NCI-H2107 treated with DMSO at 0.1 percent for 48 hours (cell line): ENCODE measurements around the gene BCAS3.

Source experiments
- DNase-seq: peaks from one replicate; lab custom pipeline; 2025; ENCODE audit not compliant: unreplicated experiment; lab: John Stamatoyannopoulos, UW

The BCAS3 gene

GRCh38 chr17:61214753-61215152, 537.1 kb downstream of the BCAS3 start:
- DNase-seq: no peak

- no peak for DNase-seq
Measured at GRCh38 chr17:61216066-61216465, 538.4 kb downstream of the BCAS3 start.

- DNase-seq: no peak
Measured at GRCh38 chr17:61217878-61218437, 540.3 kb downstream of the BCAS3 start.

- DNase-seq: no peak
Measured at GRCh38 chr17:61218438-61218837, 540.8 kb downstream of the BCAS3 start.

DNA sequence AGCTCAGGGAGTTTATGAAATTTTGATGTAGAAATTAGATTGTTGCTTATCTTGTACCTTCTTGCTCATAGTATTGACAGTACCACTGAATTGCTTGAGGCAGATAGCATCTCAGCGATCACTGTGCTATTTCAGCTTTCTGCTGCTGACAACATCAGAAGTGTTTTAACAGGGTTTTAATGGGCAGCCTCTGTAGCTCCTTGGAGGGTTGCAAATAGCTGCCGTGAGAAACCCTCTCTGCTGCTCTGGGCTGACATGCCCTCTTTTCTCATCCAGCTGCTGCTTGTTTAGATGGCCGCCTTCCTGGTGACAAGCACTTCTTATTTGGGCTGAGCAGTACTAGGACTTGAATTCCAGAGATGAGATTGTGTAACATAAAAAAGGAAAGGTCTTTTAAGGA, 541.8 kb downstream of the BCAS3 start:
- DNase-seq: no peak

- DNase-seq: no peak
Measured at GRCh38 chr17:61221181-61221580, 543.5 kb downstream of the BCAS3 start.

DNA sequence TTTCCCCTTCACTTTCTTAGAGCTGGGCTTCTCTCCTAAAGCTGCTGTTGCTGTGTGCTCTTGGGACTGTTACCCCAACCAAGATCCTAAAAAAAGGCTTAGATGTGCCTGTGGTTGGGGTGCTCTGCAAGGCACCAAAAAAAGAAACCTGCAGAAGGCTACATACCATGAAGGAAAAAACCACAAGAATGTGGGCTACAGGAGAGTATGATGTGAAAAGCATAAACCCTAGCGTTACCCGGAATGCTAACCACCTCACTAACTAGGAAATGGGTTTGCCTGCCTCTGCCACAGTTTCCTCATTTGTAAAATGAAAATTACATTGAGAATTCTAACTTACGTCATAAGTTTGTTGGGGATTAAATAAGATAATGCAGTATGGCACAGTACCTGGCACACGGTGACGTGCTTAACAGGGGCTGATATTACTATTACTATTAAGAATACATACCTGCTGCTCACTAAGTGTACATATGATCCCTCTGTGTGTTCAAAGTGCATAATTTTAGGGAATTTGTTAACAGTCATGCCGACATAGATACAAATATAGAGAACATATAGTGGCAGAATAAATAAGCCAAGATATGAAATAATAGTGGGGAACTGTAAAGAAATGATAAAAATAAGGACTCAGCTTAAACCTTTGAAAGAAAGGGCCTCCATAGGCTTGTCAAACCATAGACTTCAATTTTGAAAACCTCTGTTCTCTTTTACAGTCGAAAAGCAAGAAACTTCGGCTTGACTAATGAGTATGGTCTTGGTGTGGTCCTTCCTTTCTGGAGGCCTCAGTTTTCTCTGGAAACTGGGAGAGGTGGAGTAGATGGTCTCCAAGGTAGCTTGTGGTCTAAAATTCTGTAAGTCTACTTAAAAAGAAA, 544.2 kb downstream of the BCAS3 start:
- no peak for DNase-seq

DNA sequence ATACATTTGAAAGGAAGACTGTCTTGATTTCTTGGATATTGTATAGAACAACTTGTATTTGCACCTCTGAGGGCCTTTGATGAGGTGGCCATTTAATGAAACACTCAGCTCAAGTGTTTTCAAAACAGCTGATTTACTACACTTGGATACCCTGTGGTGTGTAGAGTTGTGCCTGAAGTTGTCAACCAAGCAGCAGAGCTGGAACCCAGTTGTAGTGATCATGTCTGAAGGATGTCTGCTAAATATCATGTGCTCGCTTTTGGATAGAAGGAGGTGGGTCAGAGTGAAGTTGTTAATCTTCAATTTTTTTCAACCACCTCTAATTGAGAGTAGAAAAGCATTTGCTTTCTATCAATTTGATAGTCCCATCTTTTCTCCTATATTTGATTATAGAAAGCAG, 546.1 kb downstream of the BCAS3 start:
- no peak for DNase-seq

- DNase-seq: no peak
Measured at GRCh38 chr17:61225178-61225882, 547.7 kb downstream of the BCAS3 start.

GRCh38 chr17:61227866-61228265, 550.2 kb downstream of the BCAS3 start:
- no peak for DNase-seq

DNA sequence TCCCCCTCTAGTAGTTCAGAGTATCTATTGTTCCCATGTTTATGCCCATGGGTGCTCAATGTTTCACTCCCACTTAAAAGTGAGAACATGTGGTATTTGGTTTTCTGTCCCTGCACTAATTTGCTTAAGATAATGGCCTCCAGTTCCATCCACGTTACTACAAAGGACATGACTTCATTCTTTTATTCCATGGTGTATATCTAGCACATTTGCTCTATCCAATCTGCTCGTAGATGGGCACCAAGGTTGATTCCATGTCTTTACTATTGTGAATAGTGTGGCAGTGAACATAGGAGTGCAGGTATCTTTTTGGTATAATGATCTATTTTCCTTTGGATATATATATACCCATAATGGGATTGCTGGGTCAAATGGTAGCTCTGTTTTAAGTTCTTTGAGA, 552.8 kb downstream of the BCAS3 start:
- DNase-seq: no peak

DNA sequence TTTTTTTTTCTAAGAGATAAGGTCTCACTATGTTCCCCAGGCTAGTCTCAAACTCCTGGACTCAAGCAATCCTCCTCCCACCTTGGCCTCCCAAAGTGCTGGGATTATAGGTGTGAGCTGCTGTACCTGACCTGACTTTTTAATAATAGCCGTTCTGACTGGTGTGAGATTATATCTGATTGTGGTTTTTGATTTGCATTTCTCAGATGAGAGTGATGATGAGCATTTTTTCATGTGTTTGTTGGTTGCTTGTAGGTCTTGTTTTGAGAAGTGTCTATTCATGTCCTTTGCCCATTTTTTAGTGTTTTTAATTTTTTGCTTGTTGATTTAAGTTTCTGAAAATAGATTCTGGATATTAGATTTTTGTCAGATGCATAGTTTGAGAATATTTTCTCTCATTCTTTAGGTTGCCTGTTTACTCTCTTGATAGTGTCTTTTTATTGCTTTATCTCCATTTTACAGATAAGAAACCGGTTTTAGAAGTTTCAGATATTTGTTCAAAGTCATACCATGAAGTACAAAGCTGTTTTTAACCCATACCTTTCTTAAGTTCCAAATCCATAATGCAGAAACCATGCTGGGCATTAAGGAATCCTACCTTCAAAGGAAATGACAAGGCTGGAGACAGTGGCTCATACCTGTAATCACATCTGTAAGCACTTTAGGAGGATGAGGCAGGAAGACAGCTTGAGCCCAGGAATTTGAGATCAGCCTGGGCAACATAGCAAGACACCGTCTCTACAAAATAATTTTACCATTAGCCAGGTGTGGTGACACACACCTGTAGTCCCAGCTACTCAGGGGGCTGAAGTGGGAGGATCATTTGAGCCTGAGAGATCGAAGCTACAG, 553.5 kb downstream of the BCAS3 start:
- DNase-seq: no peak

DNA sequence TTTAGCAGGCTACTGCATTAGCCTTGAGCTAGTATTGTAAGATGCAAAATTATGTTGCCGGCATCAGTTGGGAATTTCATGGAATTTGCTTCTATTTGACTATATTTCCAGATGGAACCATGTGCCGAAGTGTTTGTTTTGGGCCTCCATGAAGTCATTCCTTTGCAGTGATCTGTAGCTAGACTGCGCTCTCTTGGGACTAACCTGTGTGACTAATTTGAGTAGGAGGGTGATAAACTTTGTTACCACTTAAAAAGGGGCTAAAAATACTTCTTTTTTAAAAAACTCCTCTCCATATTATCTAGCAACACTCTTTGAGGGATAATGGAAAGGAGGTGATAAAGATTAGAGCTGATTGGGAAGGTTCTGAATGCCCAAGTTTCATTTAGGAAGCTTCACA, 555.2 kb downstream of the BCAS3 start:
- DNase-seq: no peak

- DNase-seq: no peak
Measured at GRCh38 chr17:61233991-61234750, 556.5 kb downstream of the BCAS3 start.

DNA sequence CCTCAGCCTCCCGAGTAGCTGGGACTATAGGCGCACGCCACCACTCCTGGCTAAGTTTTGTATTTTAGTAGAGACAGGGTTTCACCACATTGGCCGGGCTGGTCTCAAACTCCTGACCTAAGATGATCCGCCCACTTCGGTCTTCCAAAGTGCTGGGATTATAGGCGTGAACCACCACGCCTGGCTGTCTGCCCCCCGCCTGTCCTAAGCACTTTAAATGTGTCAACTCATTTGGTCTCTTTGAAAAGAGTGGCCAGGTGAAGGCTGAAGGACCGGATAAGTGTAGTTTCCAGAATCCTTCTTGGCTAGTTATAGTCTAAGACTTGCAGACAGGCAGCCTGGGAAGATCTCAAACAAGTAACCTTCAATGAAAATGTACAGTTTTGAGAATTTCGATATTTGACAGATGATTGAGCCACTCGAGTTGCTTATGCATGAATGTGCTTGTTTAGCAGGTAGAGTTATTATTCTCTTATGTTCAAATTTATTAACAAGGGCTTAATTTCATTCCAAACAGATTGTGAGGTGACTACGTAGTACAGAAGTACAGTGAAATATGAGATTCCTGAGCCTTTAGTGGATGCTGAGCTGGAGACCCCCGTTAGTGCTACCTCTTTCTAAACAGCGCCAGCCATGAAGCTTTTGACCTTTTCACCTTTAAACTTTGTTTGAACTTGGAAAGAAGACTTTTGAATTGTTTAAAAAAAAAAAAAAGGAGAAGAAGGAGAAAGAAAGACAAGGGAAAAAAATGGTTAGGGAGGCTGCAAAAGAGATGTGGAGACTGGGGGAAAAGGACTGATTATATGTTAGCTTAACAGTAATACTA, 557.6 kb downstream of the BCAS3 start:
- DNase-seq: no peak

DNA sequence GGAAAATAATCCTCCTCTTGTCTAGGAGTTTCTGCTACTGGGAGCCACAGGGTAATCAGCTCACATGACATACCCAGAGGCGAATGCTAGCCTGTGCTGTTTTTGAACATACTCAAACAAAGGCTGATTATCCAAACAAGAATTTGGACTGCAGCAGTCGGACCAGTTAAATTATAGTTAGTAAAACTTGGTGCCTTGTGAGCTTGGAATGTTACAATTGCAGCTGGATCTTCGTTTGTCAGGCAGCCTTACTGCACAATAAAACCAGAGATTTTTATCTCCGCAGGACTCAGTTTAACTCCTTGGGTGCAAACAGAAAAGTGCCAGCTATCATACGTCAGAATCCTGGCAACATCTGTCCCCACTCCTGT, 558.2 kb downstream of the BCAS3 start:
- DNase-seq: no peak

GRCh38 chr17:61237275-61237674, 559.6 kb downstream of the BCAS3 start:
- no peak for DNase-seq

DNA sequence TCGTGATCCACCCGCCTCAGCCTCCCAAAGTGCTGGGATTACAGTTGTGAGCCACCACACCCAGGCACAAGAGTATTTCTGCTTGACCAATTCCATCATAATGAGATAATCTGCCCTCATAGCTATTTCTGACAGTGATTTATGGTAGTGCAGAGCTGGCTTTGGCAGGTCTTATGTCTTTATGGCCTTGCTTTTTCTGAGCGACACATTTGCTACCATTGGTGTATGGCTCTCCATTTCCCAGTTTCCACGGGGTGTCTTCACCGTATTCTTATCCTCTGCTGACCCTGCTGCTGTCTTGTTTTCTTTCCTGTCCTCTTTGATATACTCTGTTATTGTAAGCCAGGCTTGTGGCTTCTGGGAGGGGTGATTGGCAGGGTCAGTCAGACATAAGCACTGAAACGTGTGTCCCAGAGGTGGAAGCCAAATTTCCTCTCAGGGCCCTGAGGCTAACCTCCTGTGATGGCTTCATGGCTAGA, 560.8 kb downstream of the BCAS3 start:
- DNase-seq: no peak

GRCh38 chr17:61239327-61239726, 561.7 kb downstream of the BCAS3 start:
- DNase-seq: no peak

DNA sequence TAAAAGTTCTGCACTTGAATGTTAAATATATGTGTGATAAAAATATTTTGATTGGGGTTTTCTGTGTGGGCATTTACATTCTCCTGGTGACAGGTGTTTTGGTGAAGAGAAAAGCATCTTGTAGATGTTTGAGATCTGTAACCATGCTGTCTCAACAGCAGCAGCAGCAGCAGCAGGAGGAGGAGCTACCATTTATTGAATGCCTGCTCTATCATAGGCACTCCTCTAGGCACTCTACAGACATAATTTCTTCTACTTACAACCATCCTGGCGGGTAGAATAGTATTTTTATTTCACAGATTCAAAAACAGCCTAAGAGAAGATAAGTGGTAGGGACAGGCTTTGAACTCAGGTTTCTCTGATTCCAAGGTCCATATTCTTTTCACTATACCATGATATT, 562.3 kb downstream of the BCAS3 start:
- no peak for DNase-seq
